NCI-H1092 treated with DMSO at 0.1 percent for 48 hours (cell line): ENCODE data around the gene YAE1.
"Not testable (repeated sequence)": the region's sequence is repeated elsewhere in the genome, so short reads cannot be mapped to it uniquely, and the experiment has no call there.

Source experiments
- DNase-seq: peaks from one replicate; lab custom pipeline; 2025; lab: John Stamatoyannopoulos, UW

YAE1 gene

GRCh38 chr7:39566023-39566921 lies at the start of gene YAE1:
YAE1 (plus strand) TSS chr7:39566404; CDS start chr7:39566419, 15 bp downstream.
- DNase-seq: peak; percentile 93

GRCh38 chr7:39516498-39516897 lies 49.7 kb upstream of the YAE1 start:
- no peak for DNase-seq

GRCh38 chr7:39517240-39517639 lies 49.0 kb upstream of the YAE1 start:
- no peak for DNase-seq

GRCh38 chr7:39525926-39526325 lies 40.3 kb upstream of the YAE1 start:
- DNase-seq: no peak

- DNase-seq: no peak
These were observed 39.5 kb upstream of the YAE1 start for GRCh38 chr7:39526666-39527065.

- DNase-seq: no peak
These were observed 38.9 kb upstream of the YAE1 start for GRCh38 chr7:39527296-39527695.

- no peak for DNase-seq
These were observed 38.3 kb upstream of the YAE1 start for GRCh38 chr7:39527951-39528350.

GRCh38 chr7:39528849-39529248 lies 37.4 kb upstream of the YAE1 start:
- DNase-seq: no peak

- DNase-seq: no peak
These were observed 36.6 kb upstream of the YAE1 start for GRCh38 chr7:39529582-39529981.

GRCh38 chr7:39530971-39531370 lies 35.2 kb upstream of the YAE1 start:
- DNase-seq: no peak

GRCh38 chr7:39531818-39532217 lies 34.4 kb upstream of the YAE1 start:
- no peak for DNase-seq

- no peak for DNase-seq
These were observed 33.4 kb upstream of the YAE1 start for GRCh38 chr7:39532832-39533231.

- no peak for DNase-seq
These were observed 31.6 kb upstream of the YAE1 start for GRCh38 chr7:39534599-39534998.

- DNase-seq: no peak
These were observed 31.1 kb upstream of the YAE1 start for GRCh38 chr7:39535064-39535463.

- DNase-seq: no peak
These were observed 30.5 kb upstream of the YAE1 start for GRCh38 chr7:39535720-39536119.

GRCh38 chr7:39536951-39537350 lies 29.3 kb upstream of the YAE1 start:
- no peak for DNase-seq

GRCh38 chr7:39539816-39540215 lies 26.4 kb upstream of the YAE1 start:
- peak; percentile 30 for DNase-seq

- peak; percentile 81 for DNase-seq
These were observed 25.9 kb upstream of the YAE1 start for GRCh38 chr7:39540320-39540719.

- DNase-seq: no peak
These were observed 24.7 kb upstream of the YAE1 start for GRCh38 chr7:39541511-39541910.

- DNase-seq: not testable (repeated sequence)
These were observed 21.4 kb upstream of the YAE1 start for GRCh38 chr7:39544774-39545173.

GRCh38 chr7:39547336-39547735 lies 18.9 kb upstream of the YAE1 start:
- no peak for DNase-seq

GRCh38 chr7:39550411-39550810 lies 15.8 kb upstream of the YAE1 start:
- DNase-seq: no peak

GRCh38 chr7:39553436-39553835 lies 12.8 kb upstream of the YAE1 start:
- DNase-seq: no peak

GRCh38 chr7:39554583-39555165 lies 11.5 kb upstream of the YAE1 start:
- no peak for DNase-seq
